Measurements from ENCODE around the gene AIG1.

DNA sequence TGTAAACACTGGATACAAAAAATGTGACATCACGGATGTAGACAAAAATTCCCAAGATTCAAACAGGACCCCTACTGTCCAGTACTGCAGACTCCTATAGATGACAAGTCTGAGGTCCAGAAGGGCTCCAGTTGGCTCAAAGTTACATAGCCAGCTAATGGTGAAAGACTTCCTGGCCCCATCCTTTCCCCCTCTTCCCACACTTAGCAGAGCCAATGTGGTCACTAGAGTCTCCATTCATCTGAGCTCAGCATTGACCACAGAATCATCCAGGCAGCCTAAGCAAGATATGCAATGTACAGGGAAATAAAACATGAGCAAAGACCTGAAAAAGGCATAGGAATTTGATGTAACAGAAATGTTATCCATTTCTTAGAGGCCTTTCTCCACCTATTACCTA, 209.3 kb downstream of the AIG1 start:
- TF ChIP-seq CTCF (IDR thresholded peaks at IDR 0.05; ENCODE audit: borderline replicate concordance, extremely low read depth, low read length, poor library complexity, severe bottlenecking), result no peak
- TF ChIP-seq EZH2 (IDR thresholded peaks at IDR 0.05; ENCODE audit: borderline replicate concordance, low read depth, low read length, severe bottlenecking), result no peak
